Right ventricle myocardium inferior (tissue), 1 donor: ENCODE data around the gene CBR3. TPM values are rescaled to one million over a fixed set of nuclear protein-coding genes. Genes with fewer than 3 reads are reported as not detected.

ENCODE experiments used
- ATAC-seq: fragments of 200-7000 bp; cut with Tn5 transposase; one replicate; pipeline ENCODE4 v1.9.1; 2020; ENCODE audit warnings: mild to moderate bottlenecking, moderate library complexity
- DNase-seq: peaks from one replicate; pipeline ENCODE4 v3.0.0; 2021; ENCODE audit errors: missing footprints
- intact Hi-C: fragments of 100-400 bp; cut with DNase I; formaldehyde crosslinking; loops from one replicate; pipeline ENCODE4 v1.11.0; 2022
- total RNA-seq: library from RNA; stranded (reverse); fragmentation: NEBNext Ultra II Directional; extraction: Animal tissue kit (Norgen Biotek cat#: 25700); gene quantifications from one replicate; pipeline ENCODE4 v1.2.1, GENCODE V29; 2021
- donor health status: DM: no; HTN: yes; CAD: no; lungs with severe emphysema.

The CBR3 gene
- total RNA-seq, 1 donor from 2014 or later, result 2.5 TPM

DNA sequence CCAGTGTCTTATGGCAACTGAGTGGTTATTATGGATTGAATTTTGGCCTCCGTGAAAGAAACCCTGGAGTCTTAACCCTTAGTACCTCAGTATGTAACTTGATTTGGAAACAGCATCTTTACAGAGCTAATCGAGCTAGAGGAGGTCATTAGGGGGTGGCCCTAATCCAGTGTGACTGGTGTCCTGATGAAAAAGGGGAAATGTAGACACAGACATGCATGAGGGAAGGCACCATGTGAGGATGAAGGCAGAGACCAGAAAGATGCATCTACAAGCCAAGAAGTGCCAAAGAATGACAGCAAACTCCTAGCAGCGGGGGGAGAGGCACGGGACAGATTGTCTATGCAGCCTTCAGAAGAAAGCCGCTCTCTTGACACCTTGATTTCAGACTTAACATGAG lies 36.5 kb downstream of the CBR3 start:
- intact Hi-C loops, result no loop called here
- DNase-seq, result no peak
- no peak for ATAC-seq

DNA sequence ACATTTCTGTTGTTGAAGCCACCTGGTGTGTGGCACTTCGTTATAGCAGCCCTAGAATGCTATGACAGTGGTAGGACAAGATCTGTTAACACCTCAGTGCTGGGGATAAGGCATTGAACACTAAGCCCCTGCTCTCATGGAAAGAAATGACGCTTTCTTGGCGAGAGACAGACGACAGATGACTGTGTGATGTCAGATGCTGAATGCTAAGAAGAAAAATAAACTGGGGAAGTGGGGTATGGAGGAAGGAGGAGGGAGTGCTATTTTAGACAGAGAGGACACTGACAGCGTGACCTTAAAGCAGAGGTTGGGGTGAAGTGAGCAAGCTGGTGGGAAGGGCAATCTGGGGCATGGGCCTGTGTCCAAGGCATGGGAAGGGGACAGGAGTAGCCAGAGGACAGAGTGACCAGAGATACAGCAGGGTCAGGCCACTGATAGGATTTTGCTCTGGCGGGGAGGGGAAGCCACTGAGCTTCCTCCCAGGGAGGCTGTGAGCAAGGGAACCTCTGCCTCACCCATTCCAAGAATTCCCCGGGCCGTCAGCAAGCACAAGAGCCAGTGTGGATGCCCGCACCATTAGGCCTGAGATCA lies 37.0 kb downstream of the CBR3 start:
- ATAC-seq (peak; percentile 80), DNase-seq (peak; percentile 52)
- intact Hi-C loops, result no loop called here

DNA sequence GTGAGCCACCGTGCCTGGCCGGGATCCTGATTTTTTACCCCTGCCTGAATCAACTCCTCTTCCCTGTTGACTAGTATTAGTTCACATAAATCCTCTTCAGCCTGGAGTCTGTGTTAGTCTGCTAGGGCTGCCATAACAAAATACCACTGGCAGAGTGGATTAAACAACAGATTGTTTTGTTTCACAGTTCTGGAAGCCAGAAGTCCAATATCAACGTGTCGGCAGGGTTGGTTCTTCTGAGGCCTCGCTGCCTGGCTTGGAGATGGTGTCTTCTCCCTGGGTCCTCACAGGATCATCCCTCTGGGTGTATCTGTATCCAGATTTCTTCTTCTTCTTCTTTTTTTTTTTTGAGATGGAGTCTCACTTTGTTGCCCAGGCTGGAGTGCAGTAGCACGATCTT lies 39.9 kb downstream of the CBR3 start:
- DNase-seq (no peak), ATAC-seq (no peak)
- intact Hi-C loops, result no loop called here

DNA sequence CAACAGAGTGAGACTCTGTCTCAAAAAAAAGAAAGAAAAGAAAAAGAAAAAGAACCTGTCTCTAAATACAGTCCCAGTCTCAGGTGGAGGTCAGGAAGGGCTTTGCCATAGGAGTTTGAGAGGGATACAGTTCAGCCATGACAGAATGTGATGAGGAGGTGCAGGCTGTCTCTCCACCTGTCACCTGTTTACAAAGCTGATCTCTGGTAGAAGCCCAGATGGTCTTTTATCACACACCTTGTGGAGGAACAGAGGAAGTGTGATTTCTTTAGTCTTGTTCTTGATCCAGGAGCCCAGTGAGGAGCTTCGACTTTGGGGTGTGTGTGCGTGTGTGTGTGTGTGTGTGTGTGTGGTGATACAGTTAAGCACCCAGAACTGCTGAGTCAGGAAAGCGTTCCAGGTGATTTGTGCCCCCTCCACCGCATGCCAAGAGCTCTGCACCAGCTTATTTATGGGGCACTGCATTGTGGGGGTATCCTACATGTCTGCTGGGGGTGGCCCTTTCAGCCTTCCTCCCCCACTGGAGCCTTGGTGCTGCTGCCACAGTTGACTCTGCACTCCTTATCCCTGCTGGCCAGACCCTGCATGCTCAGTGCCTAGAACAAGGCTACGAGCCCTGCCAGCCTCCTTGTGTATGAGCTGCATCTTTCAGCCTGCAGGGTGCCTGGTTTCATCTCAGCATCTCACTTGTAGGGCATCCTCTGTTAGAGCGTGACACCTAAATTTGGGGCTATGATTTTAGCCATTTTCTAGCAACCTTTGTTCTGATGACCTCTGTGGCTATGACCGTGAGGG lies 41.1 kb downstream of the CBR3 start:
- ATAC-seq (no peak), DNase-seq (no peak)
- intact Hi-C loops, result no loop called here

DNA sequence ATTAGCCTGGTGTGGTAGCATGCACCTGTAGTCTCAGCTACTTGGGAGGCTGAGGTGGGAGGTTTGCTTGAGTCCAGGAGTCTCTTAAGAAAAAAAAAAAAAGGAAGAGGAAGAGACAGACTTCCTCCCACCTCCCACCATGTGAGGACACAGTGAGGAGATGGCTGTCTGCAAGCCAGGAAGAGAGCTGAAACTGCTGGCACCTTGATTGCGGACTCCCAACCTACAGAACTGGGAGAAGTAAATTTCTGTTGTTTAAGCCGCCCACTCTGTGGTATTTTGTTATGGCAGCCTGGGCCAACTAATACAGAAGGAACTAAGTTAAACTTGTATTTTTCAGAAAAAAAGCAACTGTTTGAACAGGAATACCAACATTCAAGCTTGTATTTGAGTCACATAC lies 43.5 kb downstream of the CBR3 start:
- intact Hi-C loops, result no loop called here
- ATAC-seq, result no peak

DNA sequence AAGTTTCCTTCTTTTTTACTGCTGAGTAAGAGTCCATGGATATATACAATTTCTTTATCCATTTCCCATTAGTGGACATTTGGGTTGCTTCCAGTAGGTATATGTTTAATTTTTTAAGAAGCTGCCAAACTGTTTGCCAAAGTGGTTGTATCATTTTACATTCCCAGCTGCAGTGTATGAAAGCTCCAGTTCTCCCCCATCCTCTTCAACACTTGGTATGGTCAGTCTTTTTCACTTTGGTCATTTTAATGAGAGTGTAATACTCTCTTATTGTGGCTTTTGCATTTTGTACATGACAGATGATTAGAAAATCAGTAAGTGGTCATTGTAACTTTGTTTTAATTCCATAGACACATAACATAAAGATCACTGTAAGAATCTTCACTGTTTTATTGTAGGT lies 44.3 kb downstream of the CBR3 start:
- DNase-seq (no peak), ATAC-seq (no peak)
- intact Hi-C loops, result no loop called here

More for the DNA sequence above, 43.5 kb downstream of the CBR3 start:
- DNase-seq, result no peak

DNA sequence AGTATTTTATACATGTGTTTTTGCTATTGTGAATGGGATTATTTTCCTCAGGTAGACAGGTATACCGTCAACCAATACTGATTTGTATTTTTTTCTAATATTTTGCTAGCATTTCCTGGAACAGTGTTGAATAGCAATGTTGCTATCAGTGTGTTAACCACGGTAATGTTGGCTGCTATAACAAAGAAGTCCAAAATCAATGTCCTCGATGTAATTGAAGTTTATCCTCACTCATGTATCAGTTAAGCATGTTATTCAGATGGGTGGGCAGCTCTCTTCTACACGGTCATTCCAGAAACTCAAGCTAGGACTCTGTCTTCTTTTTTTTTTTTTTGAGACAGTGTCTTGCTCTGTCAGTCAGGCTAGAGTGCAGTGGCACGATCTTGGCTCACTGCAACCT lies 46.1 kb downstream of the CBR3 start:
- intact Hi-C loops, result no loop called here
- no peak for DNase-seq
- no peak for ATAC-seq

DNA sequence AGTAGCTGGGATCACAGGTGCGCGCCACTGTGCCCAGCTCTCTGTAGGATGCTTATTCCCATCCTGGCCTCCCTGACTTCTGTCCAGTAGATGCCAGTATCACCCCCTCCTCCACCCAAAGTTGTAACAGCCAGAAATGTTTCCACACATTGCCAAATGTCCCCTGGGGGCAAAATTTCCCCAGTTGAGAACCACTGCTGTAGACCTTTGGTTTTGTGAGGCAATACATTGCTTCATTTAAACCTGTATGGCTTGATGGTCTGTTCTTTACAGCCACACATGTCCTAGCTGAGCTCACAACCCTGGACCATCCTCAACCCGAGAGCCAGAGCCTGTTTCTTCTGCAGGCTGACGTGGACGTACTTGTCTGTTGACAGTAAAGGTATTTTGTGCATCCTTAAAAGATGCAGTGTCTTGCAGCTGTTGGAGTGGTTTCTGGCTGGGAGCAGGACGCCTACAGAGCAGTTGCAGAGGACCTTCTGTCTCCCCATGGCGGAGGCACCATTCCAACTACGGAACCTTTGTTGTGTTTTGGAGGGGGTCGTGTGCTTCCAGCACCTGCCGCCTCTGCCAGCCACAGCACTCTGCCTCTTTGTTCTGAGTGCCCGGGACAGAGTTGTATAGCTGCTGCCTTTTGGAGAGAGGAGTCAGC lies 48.4 kb downstream of the CBR3 start:
- ATAC-seq (no peak), DNase-seq (no peak)
- intact Hi-C loops, result no loop called here

DNA sequence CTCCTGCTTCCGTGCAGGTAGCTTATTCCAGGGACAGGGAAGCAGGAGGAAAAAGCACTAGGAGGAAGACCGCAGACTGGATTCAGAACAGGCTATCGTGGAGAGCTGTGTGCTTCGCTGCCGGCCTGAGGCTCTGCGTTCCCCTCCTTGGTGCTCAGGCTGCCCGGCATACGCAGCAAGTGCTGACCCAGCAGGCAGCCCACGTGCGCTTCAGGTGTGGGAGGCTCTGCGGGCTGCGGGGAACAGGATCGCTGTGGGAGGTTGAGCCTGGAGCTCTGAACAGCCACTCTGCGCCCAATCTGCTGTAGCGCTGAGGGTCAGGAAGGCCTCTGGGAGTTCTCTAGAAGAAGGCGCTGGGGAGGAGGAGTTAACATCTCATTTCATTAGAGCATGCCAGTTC lies 49.7 kb downstream of the CBR3 start:
- DNase-seq, result no peak
- intact Hi-C loops, result no loop called here
- ATAC-seq, result no peak

DNA sequence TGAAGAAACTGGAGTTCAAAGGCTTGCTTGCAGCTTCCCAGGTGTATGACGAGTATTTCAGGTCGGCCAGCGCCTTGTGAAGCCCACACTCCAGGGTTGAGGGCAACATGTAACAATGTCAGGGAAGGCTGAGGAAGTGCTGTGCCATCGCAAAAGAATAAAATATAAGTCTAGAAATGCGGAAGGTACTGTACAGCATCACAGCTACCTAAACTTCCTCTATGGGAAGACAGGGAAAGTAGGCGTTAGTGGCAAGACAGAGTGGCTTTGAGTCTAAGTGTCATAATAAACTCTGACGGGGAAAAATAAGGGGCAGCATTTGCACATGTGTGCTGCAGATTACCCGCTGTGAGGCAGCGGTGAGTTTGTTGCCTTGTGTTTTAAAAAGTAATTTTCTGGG lies 50.6 kb downstream of the CBR3 start:
- ATAC-seq (no peak), DNase-seq (no peak)
- intact Hi-C loops, result no loop called here

DNA sequence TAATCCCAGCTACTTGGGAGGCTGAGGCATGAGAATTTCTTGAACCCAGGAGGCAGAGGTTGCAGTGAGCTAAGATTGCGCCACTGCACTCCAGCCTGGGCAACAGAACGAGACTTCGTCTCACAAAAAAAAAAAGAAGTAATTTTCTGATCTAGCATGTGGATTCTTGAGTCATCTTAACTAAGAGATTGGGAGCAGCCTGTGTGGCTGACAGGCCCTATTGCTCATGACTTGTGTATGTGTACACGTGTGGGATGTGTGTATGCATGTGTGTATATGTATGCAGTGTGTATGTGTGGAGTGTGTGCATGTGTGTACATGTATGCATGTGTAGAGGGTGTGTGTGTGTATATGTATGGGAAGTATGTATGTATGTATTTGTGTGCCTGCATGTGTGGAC lies 51.2 kb downstream of the CBR3 start:
- ATAC-seq, result no peak
- DNase-seq, result no peak
- intact Hi-C loops, result no loop called here

DNA sequence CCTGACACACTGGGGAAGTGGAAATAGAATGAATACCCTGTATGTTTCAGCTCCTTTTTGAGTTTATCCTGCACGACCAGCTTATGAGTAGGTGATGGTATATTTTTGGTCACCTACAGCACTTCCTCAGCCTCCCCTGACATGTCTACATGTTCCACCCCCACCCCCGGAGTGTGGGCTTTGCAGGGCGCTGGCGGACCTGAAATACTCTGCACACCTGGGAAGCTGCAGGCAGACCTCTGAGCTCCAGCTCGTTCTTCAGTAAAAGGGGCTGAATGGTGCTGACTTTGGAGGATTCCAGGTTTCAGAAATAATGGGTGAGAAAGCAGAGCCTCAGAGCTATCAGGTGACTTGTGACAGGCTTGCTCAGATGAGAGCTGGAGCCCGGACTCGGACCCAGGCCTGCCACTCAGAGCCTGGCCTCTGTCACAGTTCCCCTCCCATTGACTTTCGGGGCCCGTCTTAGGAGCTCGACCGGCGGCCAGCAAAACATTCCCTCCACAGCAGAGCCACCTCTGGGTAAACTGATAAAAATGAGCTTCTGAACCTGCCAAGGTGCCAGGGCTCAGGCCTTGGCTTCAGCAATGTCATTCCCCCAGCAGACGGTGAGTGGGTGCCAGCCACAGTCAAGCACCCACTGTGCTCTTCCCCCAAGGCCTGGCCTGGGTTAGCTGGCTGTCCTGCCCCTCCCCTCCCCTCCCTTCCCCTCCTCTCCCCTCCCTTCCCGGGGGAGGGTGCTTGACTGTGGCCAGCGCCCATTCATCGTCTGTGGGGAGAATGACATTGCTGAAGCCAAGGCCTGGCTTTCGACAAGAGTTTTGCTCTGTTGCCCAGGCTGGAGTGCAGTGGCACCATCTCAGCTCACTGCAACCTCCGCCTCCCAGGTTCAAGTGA lies 51.9 kb downstream of the CBR3 start:
- peak; percentile 89 for ATAC-seq
- intact Hi-C loops, result no loop called here
- peak; percentile 73 for DNase-seq

DNA sequence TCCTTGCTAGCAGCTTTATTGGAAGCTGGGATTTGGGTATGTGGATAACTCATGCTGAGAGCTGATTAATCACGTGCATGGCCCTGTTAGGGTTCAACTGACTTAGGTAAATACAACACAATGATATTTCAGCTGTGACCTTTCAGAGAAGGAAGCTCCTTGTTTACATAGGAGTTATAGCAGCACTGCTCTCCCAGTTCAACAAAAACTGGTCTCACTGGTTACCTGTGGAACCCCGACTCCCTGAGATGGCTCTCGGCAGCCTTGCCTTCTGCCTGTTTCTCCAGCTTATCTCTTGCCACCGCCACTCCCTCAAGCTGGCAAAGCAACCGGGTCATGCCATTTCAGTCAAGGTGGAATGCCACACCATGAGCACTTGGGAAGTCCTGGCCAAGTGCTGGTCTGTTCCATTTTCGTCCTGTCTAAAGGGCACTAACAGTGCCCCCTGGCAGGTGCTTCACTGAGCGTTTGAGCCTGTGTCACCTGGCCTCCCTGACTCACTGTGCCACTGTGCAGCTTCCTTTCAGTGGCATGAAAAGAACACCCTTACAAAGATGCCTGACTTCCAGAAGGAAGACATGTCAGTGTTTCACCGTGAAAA lies 53.3 kb downstream of the CBR3 start:
- ATAC-seq (peak; percentile 81), DNase-seq (peak; percentile 76)
- intact Hi-C loops, result loop anchor here (2.0 kb wide), 1 partner anchor 31 kb away; the partner anchor contains the start of gene DOP1B

DNA sequence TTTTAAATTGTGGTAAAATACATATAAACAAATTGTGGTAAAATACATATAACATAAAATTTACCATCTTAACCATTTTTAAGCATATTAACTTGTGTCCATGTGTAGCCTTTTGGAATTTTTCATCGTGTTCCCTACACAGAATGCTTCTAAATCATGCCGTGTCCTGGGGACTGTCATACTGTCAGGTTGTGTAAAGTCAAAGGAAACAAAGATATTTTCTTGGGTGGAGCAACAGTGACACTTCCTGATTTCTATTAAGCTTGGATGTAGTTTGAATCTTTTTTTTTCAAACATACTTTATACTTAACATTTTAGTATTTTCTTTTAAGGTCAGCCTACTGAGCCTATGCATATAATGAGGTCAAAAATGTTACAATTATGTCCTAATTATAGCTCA lies 54.1 kb downstream of the CBR3 start:
- DNase-seq (no peak), ATAC-seq (no peak)
- intact Hi-C loops, result loop anchor here (2.0 kb wide), 1 partner anchor 32 kb away; the partner anchor contains the start of gene DOP1B

DNA sequence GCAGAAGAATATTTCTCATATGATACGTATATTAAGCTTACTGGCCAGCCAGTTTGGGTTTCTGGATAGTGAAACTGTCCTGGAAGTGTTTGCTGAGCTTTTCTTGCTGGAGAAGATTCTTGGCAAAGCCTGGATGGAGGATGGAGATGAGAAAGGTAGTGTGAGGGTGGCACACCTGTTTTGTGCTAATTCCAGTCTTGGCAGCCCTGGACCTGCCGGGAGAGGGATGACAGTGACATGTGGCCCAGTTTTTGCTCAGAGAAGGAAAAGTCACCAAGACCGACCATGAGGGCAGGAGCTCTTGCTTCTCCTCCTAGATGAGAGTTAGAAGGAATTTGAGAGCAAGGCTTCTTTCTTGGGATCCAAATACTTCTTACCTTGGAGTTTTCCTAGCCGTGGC lies 55.9 kb downstream of the CBR3 start:
- DNase-seq, result no peak
- ATAC-seq, result no peak
- intact Hi-C loops, result no loop called here

DNA sequence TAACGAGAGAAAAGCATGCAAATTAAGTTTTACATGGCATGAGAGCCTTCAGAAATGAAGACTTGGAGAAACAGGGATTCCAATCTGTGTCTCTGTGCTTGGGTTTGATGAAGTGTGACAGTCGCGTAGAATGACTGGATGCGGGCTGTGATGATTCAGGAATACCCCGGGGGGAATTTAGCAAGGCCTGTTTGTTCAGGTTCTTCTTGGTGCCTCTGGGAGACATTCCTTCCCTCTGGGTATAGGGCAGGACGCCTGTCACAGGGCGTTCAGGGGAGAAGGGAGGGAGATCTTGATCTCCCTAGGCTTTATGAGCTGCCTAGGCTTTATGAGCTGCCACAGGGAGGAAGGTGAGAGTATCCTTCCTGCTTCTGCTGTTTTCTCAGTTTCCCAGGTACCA lies 58.3 kb downstream of the CBR3 start:
- intact Hi-C loops, result no loop called here
- ATAC-seq, result no peak
- DNase-seq, result no peak

DNA sequence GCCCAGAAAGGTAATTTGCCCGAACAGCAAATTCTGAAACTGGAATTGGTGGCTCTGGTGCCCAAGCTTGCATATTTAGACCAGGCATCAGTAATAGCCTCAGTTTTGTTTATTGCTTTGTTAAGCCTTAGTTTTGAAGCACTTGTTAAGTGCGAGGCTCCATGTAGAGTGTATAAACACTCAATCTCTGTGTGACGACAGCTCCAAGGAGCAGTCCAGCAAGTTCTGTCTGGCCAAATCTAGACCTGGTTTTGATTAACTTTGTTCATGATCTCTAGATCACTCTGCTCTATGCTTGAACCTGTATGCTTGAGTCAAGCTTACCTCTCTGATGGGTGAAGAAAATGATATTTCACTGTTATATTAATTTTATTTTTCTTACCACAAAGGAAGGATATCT lies 59.1 kb downstream of the CBR3 start:
- DNase-seq (no peak), ATAC-seq (no peak)
- intact Hi-C loops, result no loop called here

DNA sequence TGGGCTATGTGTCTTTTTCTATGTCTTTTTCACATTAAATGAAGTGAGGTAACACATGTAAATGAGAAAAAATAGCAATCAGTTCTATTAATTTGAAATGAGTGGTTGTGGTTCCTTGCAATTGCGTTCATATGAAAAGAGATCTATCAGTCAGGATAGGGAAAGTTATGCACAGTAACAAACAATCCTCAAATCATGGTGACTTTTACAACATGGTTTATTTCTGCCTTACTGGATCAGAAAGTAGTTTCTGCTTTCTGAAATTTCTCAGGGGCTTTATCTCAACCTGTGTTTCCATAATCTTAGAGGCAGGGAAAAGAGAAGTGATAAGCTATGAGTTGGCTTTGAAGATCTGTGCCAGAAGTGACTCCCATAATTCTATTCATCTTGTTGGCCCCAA lies 60.7 kb downstream of the CBR3 start:
- no peak for ATAC-seq
- intact Hi-C loops, result no loop called here
- no peak for DNase-seq
